Liver (tissue), 9 donors: Measurements from ENCODE around the gene FOXN4. TPM values are rescaled to one million over a fixed set of nuclear protein-coding genes. Genes with fewer than 3 reads are reported as not detected.

Experiments used
- DNase-seq: peaks from one replicate; pipeline ENCODE4 v3.0.0-alpha.2; 2017; ENCODE audit warnings: low spot score
- H3K27ac ChIP-seq, 2 donors: one replicate each; pipeline ENCODE4 v1.7.0; 2013; ENCODE audit warnings: inconsistent platforms in 2 of 2, low read length in 2 of 2, control low read depth in 1 of 2, low read depth in 1 of 2, mild to moderate bottlenecking in 1 of 2
- H3K27me3 ChIP-seq, 4 donors: one replicate each; pipeline versions ENCODE4 v1.6.1 to v1.7.0; 2013; ENCODE audit warnings: low read length in 3 of 4, inconsistent platforms in 1 of 4, mild to moderate bottlenecking in 1 of 4, moderate library complexity in 1 of 4; ENCODE audit not compliant: control insufficient read depth in 4 of 4, insufficient read depth in 4 of 4
- H3K36me3 ChIP-seq, 4 donors: one replicate each; pipeline versions ENCODE4 v1.6.1 to v1.7.0; 2013; ENCODE audit warnings: low read length in 3 of 4, mild to moderate bottlenecking in 3 of 4, low read depth in 1 of 4, moderate library complexity in 1 of 4; ENCODE audit not compliant: control insufficient read depth in 4 of 4, insufficient read depth in 3 of 4
- H3K4me1 ChIP-seq, 4 donors: one replicate each; pipeline versions ENCODE4 v1.6.1 to v1.7.0; 2013; ENCODE audit warnings: low read length in 3 of 4, mild to moderate bottlenecking in 3 of 4, moderate library complexity in 1 of 4; ENCODE audit not compliant: control insufficient read depth in 4 of 4, insufficient read depth in 4 of 4
- H3K4me3 ChIP-seq, 3 donors: one replicate each; pipeline versions ENCODE4 v1.6.1 to v1.7.0; 2013; ENCODE audit warnings: low read length in 3 of 3, control low read depth in 1 of 3, low read depth in 1 of 3, mild to moderate bottlenecking in 1 of 3
- H3K9ac ChIP-seq, 2 donors: one replicate each; pipeline ENCODE4 v1.7.0; 2013; ENCODE audit warnings: low read length in 2 of 2, mild to moderate bottlenecking in 2 of 2, moderate library complexity in 2 of 2, control low read depth in 1 of 2, low read depth in 1 of 2
- H3K9me3 ChIP-seq, 4 donors: one replicate each; pipeline versions ENCODE4 v1.6.1 to v1.7.0; 2013; ENCODE audit warnings: low read length in 3 of 4; ENCODE audit not compliant: control insufficient read depth in 4 of 4
- EGR1 ChIP-seq, 2 donors: IDR thresholded peaks; 2 replicates each; pipeline ENCODE4 v1.6.1; 2016 to 2018; ENCODE audit warnings: antibody characterized with exemption in 2 of 2, low read depth in 2 of 2
- FOXA1 ChIP-seq: IDR thresholded peaks from 2 replicates; pipeline ENCODE4 v1.6.1; 2016; ENCODE audit warnings: antibody characterized with exemption
- FOXA2 ChIP-seq: IDR thresholded peaks from 2 replicates; pipeline ENCODE4 v1.6.1; 2016; ENCODE audit warnings: antibody characterized with exemption
- GABPA ChIP-seq, 2 donors: IDR thresholded peaks in 1 of 2; conservative IDR thresholded peaks in 1 of 2; 2 replicates each; pipeline ENCODE4 v1.6.1; 2016; ENCODE audit warnings: antibody characterized with exemption in 2 of 2, mild to moderate bottlenecking in 1 of 2, moderate library complexity in 1 of 2
- HNF4G ChIP-seq: IDR thresholded peaks from 2 replicates; pipeline ENCODE4 v1.6.1; 2016; ENCODE audit warnings: antibody characterized with exemption
- JUND ChIP-seq, 2 donors: IDR thresholded peaks; 2 replicates each; pipeline ENCODE4 v1.6.1; 2016; ENCODE audit warnings: antibody characterized with exemption in 2 of 2
- NR2F2 ChIP-seq: IDR thresholded peaks from 2 replicates; pipeline ENCODE4 v1.6.1; 2016; ENCODE audit warnings: antibody characterized with exemption
- RAD21 ChIP-seq, 2 donors: IDR thresholded peaks; 2 replicates each; pipeline ENCODE4 v1.6.1; 2016; ENCODE audit warnings: antibody characterized with exemption in 2 of 2, mild to moderate bottlenecking in 2 of 2
- REST ChIP-seq: IDR thresholded peaks from 2 replicates; pipeline ENCODE4 v1.6.1; 2016; ENCODE audit warnings: antibody characterized with exemption, mild to moderate bottlenecking
- RXRA ChIP-seq, 2 donors: IDR thresholded peaks; 2 replicates each; pipeline ENCODE4 v1.6.1; 2017 to 2018; ENCODE audit warnings: antibody characterized with exemption in 2 of 2, mild to moderate bottlenecking in 1 of 2
- SP1 ChIP-seq: IDR thresholded peaks from 2 replicates; pipeline ENCODE4 v1.6.1; 2018; ENCODE audit warnings: antibody characterized with exemption, mild to moderate bottlenecking
- YY1 ChIP-seq: IDR thresholded peaks from 2 replicates; pipeline ENCODE4 v1.6.1; 2016; ENCODE audit warnings: antibody characterized with exemption, mild to moderate bottlenecking
- WGBS: extraction: QIAGEN DNeasy Blood & Tissue Kit; methylation state at CpG from one replicate; pipeline ENCODE4 v1.1.7; 2013; 5-methylcytosine and 5-hydroxymethylcytosine counted together
- polyA plus RNA-seq, 2 donors: library from polyadenylated mRNA; stranded (reverse) in 1 of 2; unstranded in 1 of 2; fragments of 200-250 nt in 1 of 2; fragments of >200 nt in 1 of 2; fragmentation: Nextera tagmentation in 1 of 2; extraction: Ambion mirVana in 1 of 2; gene quantifications; one replicate each; pipeline versions ENCODE4 v1.2.1 to v1.2.3, GENCODE V29; 2013 to 2015
- total RNA-seq, 2 donors: library from RNA; depleted of rRNA; stranded (reverse); fragments of >200 nt; gene quantifications; one replicate each; pipeline ENCODE4 v1.2.3, GENCODE V29; 2014
- TF ChIP-seq, protein P1 (sequence below): IDR thresholded peaks from 2 replicates; pipeline ENCODE4 v1.6.1; 2016; ENCODE audit warnings: antibody characterized with exemption
- TF ChIP-seq, protein P2 (sequence below): fragments of 150-350 bp; IDR thresholded peaks from 2 replicates; pipeline ENCODE4 v1.5.1; 2017; ENCODE audit warnings: improper control_type of control experiment, low read depth, low read length; ENCODE audit not compliant: missing input control
- TF ChIP-seq, protein P3 (sequence below): IDR thresholded peaks from 2 replicates; pipeline ENCODE4 v1.6.1; 2016; ENCODE audit warnings: antibody characterized with exemption
- TF ChIP-seq, protein P4 (sequence below): IDR thresholded peaks from 2 replicates; pipeline ENCODE4 v1.6.1; 2016; ENCODE audit warnings: antibody characterized with exemption
- donor health status: healthy.
- donor health status: healthy.
- donor health status: healthy.
- donor health status: healthy.
- donor health status: healthy.

FOXN4 gene
- total and polyA plus RNA-seq, 4 donors: not detected

DNA sequence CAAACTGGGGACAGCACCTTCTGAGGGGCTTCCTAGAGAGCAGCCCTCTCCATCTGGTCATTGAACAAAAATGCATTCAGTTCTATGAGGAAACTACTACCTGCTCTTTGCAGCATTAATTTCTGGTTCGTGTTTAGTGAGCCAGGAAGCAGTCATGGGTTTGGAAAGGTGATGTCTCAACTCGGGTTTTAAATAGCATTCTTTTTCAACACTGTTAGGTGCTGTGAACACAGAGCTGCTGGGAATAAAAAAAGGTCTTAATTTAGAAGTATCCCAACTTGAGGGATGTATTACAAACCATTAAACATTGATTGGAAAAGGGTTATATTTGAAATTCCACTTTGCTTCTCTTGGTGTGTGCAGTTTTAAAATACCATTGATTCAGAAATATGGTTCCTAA, 47.9 kb upstream of the FOXN4 start (continued):
- TF ChIP-seq REST: no peak

DNA sequence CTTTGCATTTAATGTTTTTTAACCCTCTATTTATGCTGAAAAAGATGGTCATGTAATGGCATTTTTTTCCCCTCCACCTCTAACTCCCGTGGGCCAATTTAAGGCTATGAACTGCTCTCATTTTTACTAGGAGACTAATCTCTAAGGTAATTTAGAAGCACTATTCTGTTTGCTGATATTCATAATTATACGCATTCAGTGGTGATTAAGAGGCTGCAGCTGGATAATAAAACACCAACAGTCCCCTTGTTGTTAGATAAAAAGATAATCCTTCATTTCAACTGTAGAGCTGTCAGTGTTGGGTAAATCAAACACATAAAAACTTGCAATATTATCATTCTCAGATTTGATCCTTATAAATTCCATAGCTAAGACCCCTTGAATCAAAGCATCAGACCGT, 47.5 kb upstream of the FOXN4 start:
- no peak overlapping the region for H3K9ac ChIP-seq
- H3K27me3 ChIP-seq: no peaks in the 10 kb centered on the region
- no peak for TF ChIP-seq FOXA1
- TF ChIP-seq, protein P1, sequence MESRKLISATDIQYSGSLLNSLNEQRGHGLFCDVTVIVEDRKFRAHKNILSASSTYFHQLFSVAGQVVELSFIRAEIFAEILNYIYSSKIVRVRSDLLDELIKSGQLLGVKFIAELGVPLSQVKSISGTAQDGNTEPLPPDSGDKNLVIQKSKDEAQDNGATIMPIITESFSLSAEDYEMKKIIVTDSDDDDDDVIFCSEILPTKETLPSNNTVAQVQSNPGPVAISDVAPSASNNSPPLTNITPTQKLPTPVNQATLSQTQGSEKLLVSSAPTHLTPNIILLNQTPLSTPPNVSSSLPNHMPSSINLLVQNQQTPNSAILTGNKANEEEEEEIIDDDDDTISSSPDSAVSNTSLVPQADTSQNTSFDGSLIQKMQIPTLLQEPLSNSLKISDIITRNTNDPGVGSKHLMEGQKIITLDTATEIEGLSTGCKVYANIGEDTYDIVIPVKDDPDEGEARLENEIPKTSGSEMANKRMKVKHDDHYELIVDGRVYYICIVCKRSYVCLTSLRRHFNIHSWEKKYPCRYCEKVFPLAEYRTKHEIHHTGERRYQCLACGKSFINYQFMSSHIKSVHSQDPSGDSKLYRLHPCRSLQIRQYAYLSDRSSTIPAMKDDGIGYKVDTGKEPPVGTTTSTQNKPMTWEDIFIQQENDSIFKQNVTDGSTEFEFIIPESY: no peak
- no peak for TF ChIP-seq GABPA (IDR thresholded peaks at IDR 0.05 in 1 of 2, conservative IDR thresholded peaks at IDR 0.05 in 1 of 2)
- TF ChIP-seq, protein P2, sequence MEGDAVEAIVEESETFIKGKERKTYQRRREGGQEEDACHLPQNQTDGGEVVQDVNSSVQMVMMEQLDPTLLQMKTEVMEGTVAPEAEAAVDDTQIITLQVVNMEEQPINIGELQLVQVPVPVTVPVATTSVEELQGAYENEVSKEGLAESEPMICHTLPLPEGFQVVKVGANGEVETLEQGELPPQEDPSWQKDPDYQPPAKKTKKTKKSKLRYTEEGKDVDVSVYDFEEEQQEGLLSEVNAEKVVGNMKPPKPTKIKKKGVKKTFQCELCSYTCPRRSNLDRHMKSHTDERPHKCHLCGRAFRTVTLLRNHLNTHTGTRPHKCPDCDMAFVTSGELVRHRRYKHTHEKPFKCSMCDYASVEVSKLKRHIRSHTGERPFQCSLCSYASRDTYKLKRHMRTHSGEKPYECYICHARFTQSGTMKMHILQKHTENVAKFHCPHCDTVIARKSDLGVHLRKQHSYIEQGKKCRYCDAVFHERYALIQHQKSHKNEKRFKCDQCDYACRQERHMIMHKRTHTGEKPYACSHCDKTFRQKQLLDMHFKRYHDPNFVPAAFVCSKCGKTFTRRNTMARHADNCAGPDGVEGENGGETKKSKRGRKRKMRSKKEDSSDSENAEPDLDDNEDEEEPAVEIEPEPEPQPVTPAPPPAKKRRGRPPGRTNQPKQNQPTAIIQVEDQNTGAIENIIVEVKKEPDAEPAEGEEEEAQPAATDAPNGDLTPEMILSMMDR: no peak
- TF ChIP-seq JUND (IDR thresholded peaks at IDR 0.05): no peak
- no peak for TF ChIP-seq FOXA2
- TF ChIP-seq, protein P3, sequence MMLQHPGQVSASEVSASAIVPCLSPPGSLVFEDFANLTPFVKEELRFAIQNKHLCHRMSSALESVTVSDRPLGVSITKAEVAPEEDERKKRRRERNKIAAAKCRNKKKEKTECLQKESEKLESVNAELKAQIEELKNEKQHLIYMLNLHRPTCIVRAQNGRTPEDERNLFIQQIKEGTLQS: no peak
- TF ChIP-seq RAD21 (IDR thresholded peaks at IDR 0.05): no peak
- no peak for TF ChIP-seq RXRA (IDR thresholded peaks at IDR 0.05)
- TF ChIP-seq, protein P4, sequence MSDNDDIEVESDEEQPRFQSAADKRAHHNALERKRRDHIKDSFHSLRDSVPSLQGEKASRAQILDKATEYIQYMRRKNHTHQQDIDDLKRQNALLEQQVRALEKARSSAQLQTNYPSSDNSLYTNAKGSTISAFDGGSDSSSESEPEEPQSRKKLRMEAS: no peak
- no peak for TF ChIP-seq REST
- TF ChIP-seq EGR1 (IDR thresholded peaks at IDR 0.05; ENCODE audit: low read depth in 2 of 2): no peak
- no peak for TF ChIP-seq NR2F2
- no peak for TF ChIP-seq HNF4G
- TF ChIP-seq SP1: no peak
- no peak for TF ChIP-seq YY1
- H3K9me3 ChIP-seq: no peaks in the 10 kb centered on the region
- 82% methylated on average over 3 of the region's 3 CpGs for WGBS
- H3K4me1 ChIP-seq: no peaks in the 10 kb centered on the region
- H3K4me3 ChIP-seq: no peak overlapping the region
- DNase-seq: no peak
- H3K27ac ChIP-seq: no peak overlapping the region
- no peaks in the 10 kb centered on the region for H3K36me3 ChIP-seq
